HepG2 (cell line): ENCODE data around the gene EID1. TPM values are rescaled to one million over a fixed set of nuclear protein-coding genes. Genes with fewer than 3 reads are reported as not detected.

Source experiments
- AHR ChIP-seq: IDR thresholded peaks from 2 replicates; pipeline ENCODE4 v1.6.1; 2018; ENCODE audit warnings: missing genetic modification reagents, missing compliant biosample characterization
- CC2D1A ChIP-seq: sonication (generic); formaldehyde crosslinking; IDR thresholded peaks from 2 replicates; pipeline ENCODE4 v1.8.1; 2023; ENCODE audit warnings: mild to moderate bottlenecking, missing genetic modification reagents
- EHMT2 ChIP-seq: fragments of 200-600 bp; sonication (generic); IDR thresholded peaks from 2 replicates; pipeline ENCODE4 v1.7.0; 2017; ENCODE audit warnings: antibody characterized with exemption, low read depth, low read length, borderline replicate concordance
- ERF ChIP-seq: IDR thresholded peaks from 2 replicates; pipeline ENCODE4 v1.6.1; 2018; ENCODE audit warnings: missing biosample characterization, missing genetic modification reagents
- HNF4G ChIP-seq, 2 experiments: sonication (generic) in 1 of 2; formaldehyde crosslinking in 1 of 2; IDR thresholded peaks; 2 replicates each; pipeline versions ENCODE4 v1.4.0 to v1.6.1; 2011 to 2020; ENCODE audit warnings: borderline replicate concordance in 2 of 2, low read depth in 2 of 2, mild to moderate bottlenecking in 2 of 2, low read length in 1 of 2, missing genetic modification reagents in 1 of 2, moderate library complexity in 1 of 2
- HOXA3 ChIP-seq: sonication (generic); formaldehyde crosslinking; IDR thresholded peaks from 2 replicates; pipeline ENCODE4 v1.5.0; 2020; ENCODE audit warnings: missing genetic modification reagents
- KLF13 ChIP-seq: sonication (generic); formaldehyde crosslinking; IDR thresholded peaks from 2 replicates; pipeline ENCODE4 v1.4.0; 2020; ENCODE audit warnings: mild to moderate bottlenecking, missing genetic modification reagents
- KMT2B ChIP-seq: IDR thresholded peaks from 2 replicates; pipeline ENCODE4 v1.6.1; 2016; ENCODE audit warnings: missing genetic modification reagents, missing compliant biosample characterization
- PITX1 ChIP-seq: sonication (generic); formaldehyde crosslinking; IDR thresholded peaks from 2 replicates; pipeline ENCODE4 v1.5.1; 2020; ENCODE audit warnings: mild to moderate bottlenecking, missing genetic modification reagents
- PPARG ChIP-seq: conservative IDR thresholded peaks from 2 replicates; pipeline ENCODE4 v1.6.1; 2016; ENCODE audit warnings: missing biosample characterization, missing genetic modification reagents
- SMC3 ChIP-seq: IDR thresholded peaks from 2 replicates; pipeline ENCODE4 v1.6.1; 2011; ENCODE audit warnings: low read length, improper control_type of control experiment
- SOX6 ChIP-seq, 2 experiments: fragments of 450-650 bp in 1 of 2; sonication (generic) in 1 of 2; formaldehyde crosslinking in 1 of 2; IDR thresholded peaks; 2 replicates each; pipeline versions ENCODE4 v1.4.0 to v1.6.1; 2017 to 2020; ENCODE audit warnings: antibody characterized with exemption in 1 of 2, mild to moderate bottlenecking in 1 of 2, missing genetic modification reagents in 1 of 2
- STAG1 ChIP-seq: sonication (generic); formaldehyde crosslinking; IDR thresholded peaks from 2 replicates; pipeline ENCODE4 v1.4.0; 2020; ENCODE audit warnings: missing genetic modification reagents
- TRIM24 ChIP-seq: sonication (generic); formaldehyde crosslinking; IDR thresholded peaks from 2 replicates; pipeline ENCODE4 v1.8.0; 2022; ENCODE audit warnings: mild to moderate bottlenecking, missing genetic modification reagents
- ZNF17 ChIP-seq: sonication (generic); formaldehyde crosslinking; IDR thresholded peaks from 2 replicates; pipeline ENCODE4 v1.5.0; 2020; ENCODE audit warnings: mild to moderate bottlenecking, missing genetic modification reagents
- ZNF383 ChIP-seq: sonication (generic); formaldehyde crosslinking; IDR thresholded peaks from 2 replicates; pipeline ENCODE4 v1.4.0; 2020; ENCODE audit warnings: missing genetic modification reagents, mild to moderate bottlenecking, borderline replicate concordance
- polyA plus RNA-seq, 8 experiments: library from polyadenylated mRNA; depleted of rRNA in 3 of 8; stranded (reverse) in 7 of 8; unstranded in 1 of 8; fragments of >200 nt; fragmentation: Illumina TruSeq in 4 of 8; extraction: Trizol in 4 of 8; gene quantifications; 2 replicates each; pipeline versions ENCODE4 v1.2.1 to v1.2.3, GENCODE V29; 2011 to 2016; ENCODE audit warnings: low read depth in 4 of 8, missing spikeins in 1 of 8, mixed read lengths in 1 of 8; ENCODE audit not compliant: insufficient read depth in 1 of 8
- total RNA-seq, 5 experiments: library from RNA; depleted of rRNA; stranded (reverse); fragments of >200 nt; fragmentation: Illumina TruSeq; extraction: Trizol; gene quantifications; 2 replicates each; pipeline ENCODE4 v1.2.3, GENCODE V29; 2016; ENCODE audit warnings: low read depth in 1 of 5
- TF ChIP-seq, protein P1 (sequence below): sonication (generic); formaldehyde crosslinking; IDR thresholded peaks from 2 replicates; pipeline ENCODE4 v1.5.1; 2020; ENCODE audit warnings: missing genetic modification reagents, mild to moderate bottlenecking, borderline replicate concordance
- TF ChIP-seq, protein P2 (sequence below): sonication (generic); formaldehyde crosslinking; IDR thresholded peaks from 2 replicates; pipeline ENCODE4 v1.5.0; 2020; ENCODE audit warnings: mild to moderate bottlenecking, missing genetic modification reagents, moderate library complexity
- TF ChIP-seq, protein P3 (sequence below): IDR thresholded peaks from 2 replicates; pipeline ENCODE4 v1.6.1; 2018; ENCODE audit warnings: missing genetic modification reagents, mild to moderate bottlenecking, missing compliant biosample characterization
- TF ChIP-seq, protein P4 (sequence below): IDR thresholded peaks from 2 replicates; pipeline ENCODE4 v1.4.0; 2020; ENCODE audit warnings: mild to moderate bottlenecking, missing genetic modification reagents

The EID1 gene
- total and polyA plus RNA-seq, 2 of the 13 experiments (the other 11 are each of a cell fraction or from before 2014, with no cell fraction given), result 2.2 to 5.4 TPM

DNA sequence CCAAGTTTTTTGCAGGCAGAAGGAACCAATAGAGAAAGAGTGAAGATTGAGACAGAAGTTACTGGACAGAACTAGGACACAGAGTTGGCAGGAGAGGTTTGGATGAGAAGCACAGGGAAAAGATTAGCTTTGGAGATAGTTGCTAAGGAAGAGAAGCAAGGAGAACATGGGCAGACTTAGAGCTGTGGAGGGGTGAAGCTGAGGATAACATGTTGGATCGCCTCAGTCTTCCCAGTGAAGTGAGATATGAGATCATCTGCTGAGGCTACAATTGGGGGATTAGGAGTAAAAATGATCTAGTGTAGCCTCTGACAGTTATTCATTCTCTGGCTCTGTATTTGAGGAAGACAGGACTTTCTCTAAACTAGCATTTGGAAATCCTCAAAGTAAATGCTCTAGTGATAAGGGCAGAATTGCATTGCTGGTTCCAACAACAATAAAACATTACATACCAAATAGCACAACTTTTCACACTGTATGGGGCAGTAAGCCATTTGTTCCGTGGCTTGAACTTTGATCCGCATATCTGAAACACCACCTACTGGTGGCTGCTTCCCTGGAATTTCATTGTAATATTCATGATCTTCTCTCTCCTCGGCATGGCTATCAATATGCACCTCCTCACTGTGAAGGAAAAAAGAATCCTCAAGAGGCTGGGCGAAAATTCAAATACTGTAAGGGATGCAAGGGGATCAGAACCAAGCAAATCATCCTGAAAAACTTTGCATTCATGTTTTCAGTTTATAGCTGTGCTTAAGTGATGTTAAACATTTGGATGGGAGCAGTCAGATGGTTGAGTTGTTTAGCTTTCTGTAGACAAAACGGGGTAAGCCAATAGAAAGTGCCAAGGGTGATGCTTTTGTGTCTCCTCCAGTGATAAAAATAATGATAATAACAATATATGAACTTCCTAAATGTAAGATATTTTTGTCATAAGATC, 22.2 kb upstream of the EID1 start (continued):
- TF ChIP-seq, protein P1, sequence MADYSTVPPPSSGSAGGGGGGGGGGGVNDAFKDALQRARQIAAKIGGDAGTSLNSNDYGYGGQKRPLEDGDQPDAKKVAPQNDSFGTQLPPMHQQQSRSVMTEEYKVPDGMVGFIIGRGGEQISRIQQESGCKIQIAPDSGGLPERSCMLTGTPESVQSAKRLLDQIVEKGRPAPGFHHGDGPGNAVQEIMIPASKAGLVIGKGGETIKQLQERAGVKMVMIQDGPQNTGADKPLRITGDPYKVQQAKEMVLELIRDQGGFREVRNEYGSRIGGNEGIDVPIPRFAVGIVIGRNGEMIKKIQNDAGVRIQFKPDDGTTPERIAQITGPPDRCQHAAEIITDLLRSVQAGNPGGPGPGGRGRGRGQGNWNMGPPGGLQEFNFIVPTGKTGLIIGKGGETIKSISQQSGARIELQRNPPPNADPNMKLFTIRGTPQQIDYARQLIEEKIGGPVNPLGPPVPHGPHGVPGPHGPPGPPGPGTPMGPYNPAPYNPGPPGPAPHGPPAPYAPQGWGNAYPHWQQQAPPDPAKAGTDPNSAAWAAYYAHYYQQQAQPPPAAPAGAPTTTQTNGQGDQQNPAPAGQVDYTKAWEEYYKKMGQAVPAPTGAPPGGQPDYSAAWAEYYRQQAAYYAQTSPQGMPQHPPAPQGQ (CRISPR knock-in tag), result no peak
- no peak for TF ChIP-seq CC2D1A (CRISPR knock-in tag)
- no peak for TF ChIP-seq KMT2B (CRISPR knock-in tag)
- peak; percentile 32; the same call in 1 of the 2 replicates for TF ChIP-seq EHMT2
- TF ChIP-seq AHR (CRISPR knock-in tag), result no peak
- no peak for TF ChIP-seq KLF13 (CRISPR knock-in tag)
- TF ChIP-seq ERF (CRISPR knock-in tag), result no peak
- TF ChIP-seq PITX1 (CRISPR knock-in tag), result no peak
- TF ChIP-seq, protein P2, sequence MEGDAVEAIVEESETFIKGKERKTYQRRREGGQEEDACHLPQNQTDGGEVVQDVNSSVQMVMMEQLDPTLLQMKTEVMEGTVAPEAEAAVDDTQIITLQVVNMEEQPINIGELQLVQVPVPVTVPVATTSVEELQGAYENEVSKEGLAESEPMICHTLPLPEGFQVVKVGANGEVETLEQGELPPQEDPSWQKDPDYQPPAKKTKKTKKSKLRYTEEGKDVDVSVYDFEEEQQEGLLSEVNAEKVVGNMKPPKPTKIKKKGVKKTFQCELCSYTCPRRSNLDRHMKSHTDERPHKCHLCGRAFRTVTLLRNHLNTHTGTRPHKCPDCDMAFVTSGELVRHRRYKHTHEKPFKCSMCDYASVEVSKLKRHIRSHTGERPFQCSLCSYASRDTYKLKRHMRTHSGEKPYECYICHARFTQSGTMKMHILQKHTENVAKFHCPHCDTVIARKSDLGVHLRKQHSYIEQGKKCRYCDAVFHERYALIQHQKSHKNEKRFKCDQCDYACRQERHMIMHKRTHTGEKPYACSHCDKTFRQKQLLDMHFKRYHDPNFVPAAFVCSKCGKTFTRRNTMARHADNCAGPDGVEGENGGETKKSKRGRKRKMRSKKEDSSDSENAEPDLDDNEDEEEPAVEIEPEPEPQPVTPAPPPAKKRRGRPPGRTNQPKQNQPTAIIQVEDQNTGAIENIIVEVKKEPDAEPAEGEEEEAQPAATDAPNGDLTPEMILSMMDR (CRISPR knock-in tag), result peak; percentile 68
- TF ChIP-seq SOX6 (IDR thresholded peaks at IDR 0.05), result no peak
- peak; percentile 49; the same call in 1 of the 2 replicates for TF ChIP-seq SOX6 (CRISPR knock-in tag; IDR thresholded peaks at IDR 0.05)
- TF ChIP-seq, protein P3, sequence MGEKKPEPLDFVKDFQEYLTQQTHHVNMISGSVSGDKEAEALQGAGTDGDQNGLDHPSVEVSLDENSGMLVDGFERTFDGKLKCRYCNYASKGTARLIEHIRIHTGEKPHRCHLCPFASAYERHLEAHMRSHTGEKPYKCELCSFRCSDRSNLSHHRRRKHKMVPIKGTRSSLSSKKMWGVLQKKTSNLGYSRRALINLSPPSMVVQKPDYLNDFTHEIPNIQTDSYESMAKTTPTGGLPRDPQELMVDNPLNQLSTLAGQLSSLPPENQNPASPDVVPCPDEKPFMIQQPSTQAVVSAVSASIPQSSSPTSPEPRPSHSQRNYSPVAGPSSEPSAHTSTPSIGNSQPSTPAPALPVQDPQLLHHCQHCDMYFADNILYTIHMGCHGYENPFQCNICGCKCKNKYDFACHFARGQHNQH (CRISPR knock-in tag), result no peak
- TF ChIP-seq HOXA3 (CRISPR knock-in tag), result no peak
- TF ChIP-seq TRIM24 (CRISPR knock-in tag), result no peak
- TF ChIP-seq, protein P4, sequence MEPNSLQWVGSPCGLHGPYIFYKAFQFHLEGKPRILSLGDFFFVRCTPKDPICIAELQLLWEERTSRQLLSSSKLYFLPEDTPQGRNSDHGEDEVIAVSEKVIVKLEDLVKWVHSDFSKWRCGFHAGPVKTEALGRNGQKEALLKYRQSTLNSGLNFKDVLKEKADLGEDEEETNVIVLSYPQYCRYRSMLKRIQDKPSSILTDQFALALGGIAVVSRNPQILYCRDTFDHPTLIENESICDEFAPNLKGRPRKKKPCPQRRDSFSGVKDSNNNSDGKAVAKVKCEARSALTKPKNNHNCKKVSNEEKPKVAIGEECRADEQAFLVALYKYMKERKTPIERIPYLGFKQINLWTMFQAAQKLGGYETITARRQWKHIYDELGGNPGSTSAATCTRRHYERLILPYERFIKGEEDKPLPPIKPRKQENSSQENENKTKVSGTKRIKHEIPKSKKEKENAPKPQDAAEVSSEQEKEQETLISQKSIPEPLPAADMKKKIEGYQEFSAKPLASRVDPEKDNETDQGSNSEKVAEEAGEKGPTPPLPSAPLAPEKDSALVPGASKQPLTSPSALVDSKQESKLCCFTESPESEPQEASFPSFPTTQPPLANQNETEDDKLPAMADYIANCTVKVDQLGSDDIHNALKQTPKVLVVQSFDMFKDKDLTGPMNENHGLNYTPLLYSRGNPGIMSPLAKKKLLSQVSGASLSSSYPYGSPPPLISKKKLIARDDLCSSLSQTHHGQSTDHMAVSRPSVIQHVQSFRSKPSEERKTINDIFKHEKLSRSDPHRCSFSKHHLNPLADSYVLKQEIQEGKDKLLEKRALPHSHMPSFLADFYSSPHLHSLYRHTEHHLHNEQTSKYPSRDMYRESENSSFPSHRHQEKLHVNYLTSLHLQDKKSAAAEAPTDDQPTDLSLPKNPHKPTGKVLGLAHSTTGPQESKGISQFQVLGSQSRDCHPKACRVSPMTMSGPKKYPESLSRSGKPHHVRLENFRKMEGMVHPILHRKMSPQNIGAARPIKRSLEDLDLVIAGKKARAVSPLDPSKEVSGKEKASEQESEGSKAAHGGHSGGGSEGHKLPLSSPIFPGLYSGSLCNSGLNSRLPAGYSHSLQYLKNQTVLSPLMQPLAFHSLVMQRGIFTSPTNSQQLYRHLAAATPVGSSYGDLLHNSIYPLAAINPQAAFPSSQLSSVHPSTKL (CRISPR knock-in tag), result 0 out of 2 replicates have a peak, but pooled peaks have one; percentile 18
- TF ChIP-seq STAG1 (CRISPR knock-in tag), result peak; percentile 44
- peak; percentile 57 for TF ChIP-seq SMC3
- no peak for TF ChIP-seq ZNF383 (CRISPR knock-in tag)
- peak; percentile 78 for TF ChIP-seq HNF4G (IDR thresholded peaks at IDR 0.05; ENCODE audit: borderline replicate concordance, low read depth, low read length)
- no peak for TF ChIP-seq HNF4G (CRISPR knock-in tag; IDR thresholded peaks at IDR 0.05; ENCODE audit: borderline replicate concordance, low read depth)
- peak; percentile 77 for TF ChIP-seq PPARG (CRISPR knock-in tag)
- no peak for TF ChIP-seq ZNF17 (CRISPR knock-in tag)
